Tibial nerve (tissue), 4 donors: Measurements from ENCODE around the gene RALB. TPM values are rescaled to one million over a fixed set of nuclear protein-coding genes. Genes with fewer than 3 reads are reported as not detected.
"Not testable (repeated sequence)": the region's sequence is repeated elsewhere in the genome, so short reads cannot be mapped to it uniquely, and the experiment has no call there.

ENCODE experiments used
- DNase-seq, 2 donors: peaks; one replicate each; pipeline ENCODE4 v3.0.0-alpha.2; 2019; ENCODE audit warnings: low spot score in 2 of 2
- H3K27ac ChIP-seq, 4 donors: fragments of 200-600 bp; sonication (generic) in 3 of 4; one replicate each; pipeline ENCODE4 v1.5.1; 2017 to 2019; ENCODE audit warnings: mild to moderate bottlenecking in 1 of 4
- H3K27me3 ChIP-seq, 2 donors: fragments of 200-600 bp; sonication (generic) in 1 of 2; one replicate each; pipeline versions ENCODE4 v1.5.1 to v1.6.0; 2017 to 2019
- H3K36me3 ChIP-seq, 3 donors: fragments of 200-600 bp; sonication (generic); one replicate each; pipeline ENCODE4 v1.5.1; 2018 to 2019
- H3K4me1 ChIP-seq, 4 donors: fragments of 200-600 bp; sonication (generic) in 3 of 4; one replicate each; pipeline ENCODE4 v1.5.1; 2017 to 2019
- H3K4me3 ChIP-seq, 4 donors: fragments of 200-600 bp; sonication (generic) in 3 of 4; one replicate each; pipeline ENCODE4 v1.5.1; 2017 to 2019; ENCODE audit warnings: mild to moderate bottlenecking in 1 of 4, moderate library complexity in 1 of 4
- H3K9me3 ChIP-seq, 4 donors: fragments of 200-600 bp; sonication (generic) in 3 of 4; one replicate each; pipeline ENCODE4 v1.5.1; 2017 to 2019
- EP300 ChIP-seq, 2 donors: sonication (generic); formaldehyde crosslinking; IDR thresholded peaks; one replicate each; pipeline ENCODE4 v1.6.1; 2017; ENCODE audit warnings: antibody characterized with exemption in 2 of 2, mild to moderate bottlenecking in 1 of 2
- POLR2A ChIP-seq, 2 donors: fragments of 450-650 bp; IDR thresholded peaks; one replicate each; pipeline ENCODE4 v1.6.1; 2017; ENCODE audit warnings: antibody characterized with exemption in 2 of 2, mild to moderate bottlenecking in 2 of 2, moderate library complexity in 2 of 2
- WGBS, 2 donors: methylation state at CpG; one replicate each; pipeline ENCODE4 v1.1.5; 2018; 5-methylcytosine and 5-hydroxymethylcytosine counted together
- total RNA-seq, 4 donors: library from RNA; depleted of rRNA; stranded (reverse); fragments of >200 nt; gene quantifications; one replicate each; pipeline ENCODE4 v1.1.0, GENCODE V29; 2016
- TF ChIP-seq, protein P1 (sequence below), 5 experiments: fragments of 200-600 bp in 3 of 5; fragments of 450-650 bp in 2 of 5; sonication (generic) in 3 of 5; IDR thresholded peaks; one replicate each; pipeline ENCODE4 v1.5.1; 2016 to 2019; ENCODE audit warnings: antibody characterized with exemption in 5 of 5, mild to moderate bottlenecking in 3 of 5, moderate library complexity in 2 of 5

The RALB gene
- total RNA-seq, 4 donors from 2014 or later, result 35.1 to 40.4 (median 39.8) TPM

- peaks cover 0 to 58% (median 12%) of the 10 kb centered on the region in 4 donors for H3K4me1 ChIP-seq
- H3K27ac ChIP-seq, result no peak overlapping the region
- WGBS, 2 donors, result 85 to 89% methylated on average over 9 of the region's 9 CpGs
- H3K4me3 ChIP-seq, result no peak overlapping the region
- DNase-seq, result no peak
- H3K36me3 ChIP-seq, result no peaks in the 10 kb centered on the region
- H3K9me3 ChIP-seq, result peaks cover 0 to 3% (median 0%) of the 10 kb centered on the region in 4 donors
- no peaks in the 10 kb centered on the region for H3K27me3 ChIP-seq
- TF ChIP-seq, protein P1, sequence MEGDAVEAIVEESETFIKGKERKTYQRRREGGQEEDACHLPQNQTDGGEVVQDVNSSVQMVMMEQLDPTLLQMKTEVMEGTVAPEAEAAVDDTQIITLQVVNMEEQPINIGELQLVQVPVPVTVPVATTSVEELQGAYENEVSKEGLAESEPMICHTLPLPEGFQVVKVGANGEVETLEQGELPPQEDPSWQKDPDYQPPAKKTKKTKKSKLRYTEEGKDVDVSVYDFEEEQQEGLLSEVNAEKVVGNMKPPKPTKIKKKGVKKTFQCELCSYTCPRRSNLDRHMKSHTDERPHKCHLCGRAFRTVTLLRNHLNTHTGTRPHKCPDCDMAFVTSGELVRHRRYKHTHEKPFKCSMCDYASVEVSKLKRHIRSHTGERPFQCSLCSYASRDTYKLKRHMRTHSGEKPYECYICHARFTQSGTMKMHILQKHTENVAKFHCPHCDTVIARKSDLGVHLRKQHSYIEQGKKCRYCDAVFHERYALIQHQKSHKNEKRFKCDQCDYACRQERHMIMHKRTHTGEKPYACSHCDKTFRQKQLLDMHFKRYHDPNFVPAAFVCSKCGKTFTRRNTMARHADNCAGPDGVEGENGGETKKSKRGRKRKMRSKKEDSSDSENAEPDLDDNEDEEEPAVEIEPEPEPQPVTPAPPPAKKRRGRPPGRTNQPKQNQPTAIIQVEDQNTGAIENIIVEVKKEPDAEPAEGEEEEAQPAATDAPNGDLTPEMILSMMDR (IDR thresholded peaks at IDR 0.05), result no peak
- TF ChIP-seq POLR2A (IDR thresholded peaks at IDR 0.05), result no peak
- no peak for TF ChIP-seq EP300 (IDR thresholded peaks at IDR 0.05)
Measured at GRCh38 chr2:120258196-120258595, 5.5 kb downstream of the RALB start.

DNA sequence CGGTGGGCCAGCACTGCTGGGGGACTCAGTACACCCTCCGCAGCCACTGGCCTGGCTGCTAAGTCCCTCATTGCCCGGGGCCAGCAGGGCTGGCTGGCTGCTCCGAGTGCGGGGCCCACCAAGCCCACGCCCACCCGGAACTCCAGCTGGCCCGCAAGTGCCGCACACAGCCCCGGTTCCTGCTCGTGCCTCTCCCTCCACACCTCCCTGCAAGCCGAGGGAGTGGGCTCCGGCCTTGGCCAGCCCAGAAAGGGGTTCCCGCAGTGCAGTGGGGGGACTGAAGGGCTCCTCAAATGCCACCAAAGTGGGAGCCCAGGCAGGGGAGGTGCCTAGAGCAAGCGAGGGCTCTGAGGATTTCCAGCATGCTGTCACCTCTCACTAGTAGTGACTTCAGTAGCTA, 7.3 kb downstream of the RALB start:
- H3K36me3 ChIP-seq, H3K27me3 ChIP-seq, H3K9me3 ChIP-seq, H3K4me3 ChIP-seq, H3K27ac ChIP-seq, DNase-seq: not testable (repeated sequence)
- peaks cover 0 to 45% (median 4%) of the 10 kb centered on the region in 4 donors for H3K4me1 ChIP-seq
- WGBS, 2 donors, result 96 to 98% methylated on average over 2 to 13 of the region's 15 CpGs

- no peak overlapping the region for H3K27ac ChIP-seq
- no peak for TF ChIP-seq EP300 (IDR thresholded peaks at IDR 0.05)
- TF ChIP-seq, protein P1 (IDR thresholded peaks at IDR 0.05), result no peak
- TF ChIP-seq POLR2A (IDR thresholded peaks at IDR 0.05), result no peak
- DNase-seq, result no peak
- H3K9me3 ChIP-seq, result peaks cover 0 to 3% (median 0%) of the 10 kb centered on the region in 4 donors
- H3K36me3 ChIP-seq, result no peaks in the 10 kb centered on the region
- H3K4me1 ChIP-seq, result peaks cover 0 to 43% (median 4%) of the 10 kb centered on the region in 4 donors
- no peaks in the 10 kb centered on the region for H3K27me3 ChIP-seq
- H3K4me3 ChIP-seq, result no peak overlapping the region
- WGBS, 2 donors, result 78 to 82% methylated on average over 5 of the region's 5 CpGs
Measured at GRCh38 chr2:120260736-120261135, 8.1 kb downstream of the RALB start.

- Histone ChIP-seq H3K27me3 (no peaks in the 10 kb centered on the region), H3K4me3 (no peak overlapping the region), H3K9me3 (peaks cover 0 to 3% (median 0%) of the 10 kb centered on the region in 4 donors), H3K27ac (no peak overlapping the region), H3K4me1 (peaks cover 0 to 37% (median 4%) of the 10 kb centered on the region in 4 donors), H3K36me3 (no peaks in the 10 kb centered on the region)
- WGBS, 2 donors, result 82 to 89% methylated on average over 6 of the region's 6 CpGs
- TF ChIP-seq POLR2A (IDR thresholded peaks at IDR 0.05) (no peak), EP300 (IDR thresholded peaks at IDR 0.05) (no peak)
- TF ChIP-seq, protein P1 (IDR thresholded peaks at IDR 0.05), result no peak
- no peak for DNase-seq
Measured at GRCh38 chr2:120261387-120262006, 8.8 kb downstream of the RALB start.

GRCh38 chr2:120262150-120262549, 9.5 kb downstream of the RALB start:
- WGBS, 2 donors, result 45 to 67% methylated on average over 2 of the region's 2 CpGs
- H3K27ac ChIP-seq, result no peak overlapping the region

More at GRCh38 chr2:120262150-120262549, 9.5 kb downstream of the RALB start:
- H3K9me3 ChIP-seq, result peaks cover 0 to 3% (median 0%) of the 10 kb centered on the region in 4 donors
- H3K4me1 ChIP-seq, result peaks cover 0 to 30% (median 3%) of the 10 kb centered on the region in 4 donors
- DNase-seq, result no peak
- H3K27me3 ChIP-seq, result no peaks in the 10 kb centered on the region
- TF ChIP-seq EP300 (IDR thresholded peaks at IDR 0.05) (no peak), POLR2A (IDR thresholded peaks at IDR 0.05) (no peak)
- TF ChIP-seq, protein P1 (IDR thresholded peaks at IDR 0.05), result no peak
- no peak overlapping the region for H3K4me3 ChIP-seq
- H3K36me3 ChIP-seq, result no peaks in the 10 kb centered on the region
